Measurements from ENCODE around the gene OPCML.

GRCh38 chr11:132717824-132718223 is 814.5 kb downstream of the OPCML start:
- TF ChIP-seq, protein P1, sequence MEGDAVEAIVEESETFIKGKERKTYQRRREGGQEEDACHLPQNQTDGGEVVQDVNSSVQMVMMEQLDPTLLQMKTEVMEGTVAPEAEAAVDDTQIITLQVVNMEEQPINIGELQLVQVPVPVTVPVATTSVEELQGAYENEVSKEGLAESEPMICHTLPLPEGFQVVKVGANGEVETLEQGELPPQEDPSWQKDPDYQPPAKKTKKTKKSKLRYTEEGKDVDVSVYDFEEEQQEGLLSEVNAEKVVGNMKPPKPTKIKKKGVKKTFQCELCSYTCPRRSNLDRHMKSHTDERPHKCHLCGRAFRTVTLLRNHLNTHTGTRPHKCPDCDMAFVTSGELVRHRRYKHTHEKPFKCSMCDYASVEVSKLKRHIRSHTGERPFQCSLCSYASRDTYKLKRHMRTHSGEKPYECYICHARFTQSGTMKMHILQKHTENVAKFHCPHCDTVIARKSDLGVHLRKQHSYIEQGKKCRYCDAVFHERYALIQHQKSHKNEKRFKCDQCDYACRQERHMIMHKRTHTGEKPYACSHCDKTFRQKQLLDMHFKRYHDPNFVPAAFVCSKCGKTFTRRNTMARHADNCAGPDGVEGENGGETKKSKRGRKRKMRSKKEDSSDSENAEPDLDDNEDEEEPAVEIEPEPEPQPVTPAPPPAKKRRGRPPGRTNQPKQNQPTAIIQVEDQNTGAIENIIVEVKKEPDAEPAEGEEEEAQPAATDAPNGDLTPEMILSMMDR (IDR thresholded peaks at IDR 0.05), result no peak
- TF ChIP-seq POLR2A (IDR thresholded peaks at IDR 0.05), result no peak

Measured in lower leg skin (tissue), 3 donors.